GM11168 (cell line): ENCODE results near the gene LOXL1.

Experiments used
- in situ Hi-C: fragments of 300-500 bp; cut with MboI; formaldehyde crosslinking; loops from one replicate; pipeline ENCODE4 v1.12.0; 2022; ENCODE audit warnings: low sequenced_read_pairs; ENCODE audit not compliant: unreplicated experiment

Gene LOXL1, protein sequence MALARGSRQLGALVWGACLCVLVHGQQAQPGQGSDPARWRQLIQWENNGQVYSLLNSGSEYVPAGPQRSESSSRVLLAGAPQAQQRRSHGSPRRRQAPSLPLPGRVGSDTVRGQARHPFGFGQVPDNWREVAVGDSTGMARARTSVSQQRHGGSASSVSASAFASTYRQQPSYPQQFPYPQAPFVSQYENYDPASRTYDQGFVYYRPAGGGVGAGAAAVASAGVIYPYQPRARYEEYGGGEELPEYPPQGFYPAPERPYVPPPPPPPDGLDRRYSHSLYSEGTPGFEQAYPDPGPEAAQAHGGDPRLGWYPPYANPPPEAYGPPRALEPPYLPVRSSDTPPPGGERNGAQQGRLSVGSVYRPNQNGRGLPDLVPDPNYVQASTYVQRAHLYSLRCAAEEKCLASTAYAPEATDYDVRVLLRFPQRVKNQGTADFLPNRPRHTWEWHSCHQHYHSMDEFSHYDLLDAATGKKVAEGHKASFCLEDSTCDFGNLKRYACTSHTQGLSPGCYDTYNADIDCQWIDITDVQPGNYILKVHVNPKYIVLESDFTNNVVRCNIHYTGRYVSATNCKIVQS

GRCh38 chr15:73926219-73927002 lies at the start of gene LOXL1:
Gene LOXL1, plus strand, starts transcription at chr15:73926462. Its CDS starts 322 bp downstream, at chr15:73926784.
- in situ Hi-C loops, result no loop called here

- in situ Hi-C loops, result no loop called here
These were observed 46.8 kb upstream of the LOXL1 start for GRCh38 chr15:73879426-73879825.

GRCh38 chr15:73881579-73882320 lies 44.5 kb upstream of the LOXL1 start:
- in situ Hi-C loops, result no loop called here

GRCh38 chr15:73882761-73883419 lies 43.4 kb upstream of the LOXL1 start:
- in situ Hi-C loops, result no loop called here

- in situ Hi-C loops, result no loop called here
These were observed 42.1 kb upstream of the LOXL1 start for GRCh38 chr15:73884159-73884558.

DNA sequence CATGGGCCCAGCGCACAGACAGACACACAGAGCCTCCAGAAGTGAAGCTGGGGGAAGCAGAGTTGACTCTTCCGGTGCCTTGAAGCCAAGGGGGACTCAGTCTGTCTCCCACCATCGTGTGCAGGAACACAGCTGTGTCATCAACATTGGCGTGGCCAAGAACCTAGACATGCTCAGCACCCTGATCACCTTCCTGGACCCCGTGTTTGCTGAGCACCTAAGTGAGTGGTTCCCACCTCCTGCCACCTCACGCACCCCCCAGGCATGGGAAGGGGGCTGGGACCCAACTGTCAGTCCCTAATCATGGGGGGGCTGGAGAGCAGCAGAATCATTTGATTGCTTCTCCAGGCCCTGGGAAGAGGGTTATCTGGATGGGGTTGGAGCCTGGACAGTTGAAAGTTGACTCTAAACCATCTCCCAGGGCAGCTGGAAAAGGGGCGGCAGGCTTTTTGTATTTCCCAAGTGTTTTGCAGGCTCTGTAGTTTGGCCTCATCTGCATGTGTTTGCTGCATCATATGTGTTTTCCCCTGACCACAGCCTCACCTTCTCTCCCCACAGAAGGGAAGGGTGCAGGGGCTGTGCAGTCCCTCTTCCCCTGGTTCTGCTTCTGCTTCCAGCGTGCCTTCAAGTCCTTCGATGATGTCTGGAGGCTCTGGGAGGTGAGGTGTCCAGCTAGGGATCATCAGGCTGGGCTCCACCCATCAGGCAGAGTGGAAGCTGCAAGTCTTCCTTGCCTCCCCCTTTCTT lies 40.1 kb upstream of the LOXL1 start:
- in situ Hi-C loops, result no loop called here

- in situ Hi-C loops, result no loop called here
These were observed 39.4 kb upstream of the LOXL1 start for GRCh38 chr15:73886717-73887345.

- in situ Hi-C loops, result no loop called here
These were observed 38.8 kb upstream of the LOXL1 start for GRCh38 chr15:73887481-73887880.

- in situ Hi-C loops, result no loop called here
These were observed 37.8 kb upstream of the LOXL1 start for GRCh38 chr15:73888224-73889041.

DNA sequence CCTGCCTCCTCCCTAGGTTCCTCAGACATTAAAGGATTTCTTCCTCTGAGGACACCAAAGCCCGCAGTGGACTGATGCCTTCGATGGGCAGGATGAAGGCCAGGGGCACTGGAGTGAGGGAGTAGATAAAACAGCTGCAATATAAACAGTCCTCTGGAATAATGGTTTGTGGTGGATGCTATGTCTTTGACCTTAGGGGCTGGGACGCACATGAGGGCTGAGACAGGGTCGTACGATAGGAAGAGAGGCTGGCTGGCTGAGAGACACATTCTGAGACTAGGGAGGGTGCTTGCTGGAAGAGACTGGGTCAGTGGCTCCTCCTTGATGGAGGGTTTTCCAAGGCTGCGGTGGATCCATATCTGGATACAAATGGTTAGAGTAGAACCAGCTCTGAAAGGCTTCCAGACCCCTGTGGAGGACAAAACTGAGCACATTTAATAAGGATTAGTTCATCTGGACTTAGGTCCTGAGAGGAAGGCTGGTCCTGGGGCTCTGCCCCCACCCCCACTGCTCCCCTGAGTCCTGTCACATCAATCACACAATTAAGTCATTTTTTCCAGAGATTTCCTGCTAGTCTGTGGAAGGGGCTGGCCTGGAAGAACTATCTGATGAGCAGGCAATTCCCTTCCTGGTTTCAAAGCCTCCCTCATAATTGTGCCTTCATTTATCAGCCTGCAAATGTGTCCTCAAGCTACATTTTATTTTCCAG lies 37.1 kb upstream of the LOXL1 start:
- in situ Hi-C loops, result no loop called here

DNA sequence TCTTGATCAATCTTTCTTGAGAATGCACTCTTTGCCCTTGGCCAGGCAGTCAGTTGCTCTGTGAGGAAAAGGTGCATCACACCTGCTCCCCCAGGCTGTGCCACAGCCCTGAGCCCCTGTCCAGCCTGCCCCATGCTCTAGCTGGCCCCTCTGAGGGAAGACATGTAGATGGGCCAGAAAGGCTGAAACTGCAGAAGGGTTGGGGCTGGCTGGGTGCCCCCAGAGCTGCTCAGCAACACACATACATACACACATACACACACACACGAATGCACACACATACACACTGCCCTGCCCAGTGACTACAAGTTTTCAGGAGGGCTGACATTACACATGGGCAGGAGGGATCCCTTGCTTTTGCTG lies 36.5 kb upstream of the LOXL1 start:
- in situ Hi-C loops, result no loop called here

GRCh38 chr15:73891328-73892315 lies 34.6 kb upstream of the LOXL1 start:
- in situ Hi-C loops, result no loop called here

DNA sequence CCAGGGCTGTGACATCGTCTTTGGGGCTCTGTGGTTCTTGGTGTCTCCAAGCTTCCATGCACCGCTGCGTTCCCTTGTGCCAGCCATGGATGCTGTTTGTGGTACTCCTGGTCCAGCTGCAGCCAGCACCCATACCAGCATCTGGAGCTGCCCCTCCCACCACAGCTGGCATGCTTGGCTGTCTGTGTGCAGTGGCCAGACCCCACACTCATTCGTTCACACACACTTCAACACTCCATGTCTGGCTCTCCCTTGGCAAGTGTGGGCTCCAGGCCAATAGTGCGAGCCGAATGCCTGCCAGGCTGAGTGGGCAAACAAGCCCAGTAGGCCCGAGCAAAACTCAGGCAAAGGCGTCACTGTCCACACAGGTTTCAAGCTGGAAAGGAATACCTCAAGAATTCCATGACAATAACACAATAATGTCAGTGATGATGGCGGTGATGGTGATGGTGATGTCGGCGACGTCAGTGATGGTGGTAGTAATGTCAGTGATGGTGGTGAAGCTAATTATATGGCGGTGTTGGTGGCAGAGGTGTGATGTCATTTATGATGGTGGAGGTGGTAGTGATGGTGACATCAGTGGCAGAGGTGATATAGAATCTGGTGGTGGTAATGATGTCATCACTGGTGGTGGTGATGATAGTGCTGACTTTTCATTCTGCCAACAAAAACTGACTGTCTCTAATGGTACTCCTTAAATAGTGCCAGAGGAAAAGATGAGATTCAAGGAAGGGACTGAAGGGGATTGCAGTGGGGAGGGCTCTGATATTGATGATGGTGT lies 33.6 kb upstream of the LOXL1 start:
- in situ Hi-C loops, result no loop called here

- in situ Hi-C loops, result no loop called here
These were observed 32.0 kb upstream of the LOXL1 start for GRCh38 chr15:73894133-73894814.
